HG02588 (cell line): Measurements from ENCODE around the gene HS6ST3.
"Not testable (repeated sequence)": the region's sequence is repeated elsewhere in the genome, so short reads cannot be mapped to it uniquely, and the experiment has no call there.

ENCODE experiments used
- ATAC-seq: cut with Tn5 transposase; IDR thresholded peaks from one replicate; pipeline ENCODE4 v1.9.1; 2021; ENCODE audit warnings: mild to moderate bottlenecking, moderate library complexity; ENCODE audit not compliant: unreplicated experiment

HS6ST3 gene

DNA sequence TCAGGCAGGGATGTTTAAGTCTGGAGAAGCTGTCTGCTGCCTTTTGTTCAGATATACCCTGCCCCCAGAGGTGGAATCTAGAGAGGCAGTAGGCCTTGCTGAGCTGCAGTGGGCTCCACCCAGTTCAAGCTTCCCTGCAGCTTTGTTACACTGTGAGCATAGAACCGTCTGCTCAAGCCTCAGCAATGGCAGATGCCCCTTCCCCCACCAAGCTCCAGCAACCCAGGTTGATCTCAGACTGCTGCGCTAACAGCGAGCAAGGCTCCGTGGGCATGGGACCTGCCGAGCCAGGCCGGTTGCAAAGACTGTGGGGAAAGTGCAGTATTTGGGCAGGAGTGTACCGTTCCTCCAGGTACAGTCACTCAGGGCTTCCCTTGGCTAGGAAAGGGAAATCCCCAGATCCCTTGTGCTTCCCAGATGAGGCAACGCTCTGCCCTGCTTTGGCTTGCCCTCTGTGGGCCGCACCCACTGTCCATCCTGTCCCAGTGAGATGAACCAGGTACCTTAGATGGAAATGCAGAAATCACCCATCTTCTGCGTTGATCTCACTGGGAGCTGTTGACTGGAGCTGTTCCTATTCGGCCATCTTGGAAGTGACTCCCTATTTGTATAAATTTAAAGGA, 434.6 kb downstream of the HS6ST3 start:
- not testable (repeated sequence) for ATAC-seq

DNA sequence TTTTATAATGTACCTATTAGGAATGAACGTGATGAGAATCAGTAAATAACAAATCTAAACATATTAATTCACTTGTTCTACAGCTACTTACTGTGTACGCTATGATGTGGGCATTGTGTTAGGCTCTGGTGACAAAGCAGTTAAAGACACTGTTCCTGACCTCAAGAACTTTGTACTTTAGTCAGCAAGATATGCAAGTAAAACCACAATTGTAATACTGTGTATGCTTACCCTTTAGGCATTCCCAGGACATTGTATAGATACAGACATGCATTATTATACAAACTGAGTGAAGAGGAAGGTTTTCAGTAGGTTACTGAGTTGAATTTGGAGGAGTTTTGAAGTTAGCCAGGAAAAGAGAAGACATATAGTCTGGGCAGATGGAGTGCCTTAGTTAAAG, 435.8 kb downstream of the HS6ST3 start:
- no peak for ATAC-seq

DNA sequence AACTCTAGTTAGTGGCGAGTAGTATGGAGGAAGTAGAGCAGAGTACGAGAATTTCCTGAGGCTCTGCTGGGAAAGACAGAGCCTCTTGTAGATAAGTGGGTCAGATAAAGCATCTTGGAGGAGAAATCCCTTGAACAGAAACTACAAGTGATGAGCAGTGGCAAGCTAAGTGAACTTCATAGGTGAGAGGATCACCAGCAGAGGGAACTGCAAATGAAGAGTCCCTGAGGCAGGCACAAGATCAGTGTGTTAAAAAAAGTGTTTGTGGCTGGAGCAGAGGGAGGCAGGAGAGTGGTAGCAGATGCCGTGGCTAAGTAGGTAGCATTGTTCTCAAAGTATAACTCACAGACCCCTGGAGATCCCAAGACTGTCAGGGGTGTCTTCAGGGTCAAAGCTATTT, 437.6 kb downstream of the HS6ST3 start:
- ATAC-seq = no peak

DNA sequence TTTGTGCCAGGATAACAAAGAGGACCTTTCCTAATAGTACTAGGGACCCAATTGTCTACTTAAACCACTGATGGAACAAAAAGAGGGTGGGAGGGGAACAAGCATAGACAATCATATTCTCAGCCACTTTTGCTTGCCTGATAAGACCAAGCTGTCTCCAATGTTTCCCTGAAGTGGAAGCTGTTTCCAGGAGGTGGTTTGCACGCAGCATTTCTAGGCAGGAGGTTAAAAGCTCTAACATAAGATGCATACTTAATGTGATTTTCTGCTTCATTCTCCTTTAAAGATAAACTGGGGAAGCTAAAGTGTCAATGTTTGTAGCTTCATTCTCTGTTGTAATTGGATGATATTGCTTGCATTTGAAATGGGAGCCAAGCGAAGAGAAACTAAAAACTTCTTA, 442.9 kb downstream of the HS6ST3 start:
- no peak for ATAC-seq

DNA sequence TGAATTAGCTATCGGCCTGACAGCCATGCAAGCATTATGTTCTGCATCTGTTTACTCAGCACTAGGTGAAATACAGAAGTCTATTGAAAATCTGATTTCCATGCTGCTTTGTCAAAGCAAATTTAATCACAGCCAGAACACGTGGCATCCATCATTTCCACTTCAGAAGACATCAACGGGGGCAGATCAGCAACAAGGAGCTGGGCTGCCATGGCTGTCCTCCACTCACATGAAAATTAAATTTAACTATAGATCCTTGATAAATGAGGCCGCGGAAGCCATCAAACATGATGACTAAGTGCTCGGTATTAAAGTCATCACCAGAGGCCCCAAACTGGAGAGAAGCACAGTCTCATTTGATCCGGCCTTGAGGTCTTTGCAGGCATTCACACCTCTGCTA, 443.5 kb downstream of the HS6ST3 start:
- ATAC-seq = no peak

DNA sequence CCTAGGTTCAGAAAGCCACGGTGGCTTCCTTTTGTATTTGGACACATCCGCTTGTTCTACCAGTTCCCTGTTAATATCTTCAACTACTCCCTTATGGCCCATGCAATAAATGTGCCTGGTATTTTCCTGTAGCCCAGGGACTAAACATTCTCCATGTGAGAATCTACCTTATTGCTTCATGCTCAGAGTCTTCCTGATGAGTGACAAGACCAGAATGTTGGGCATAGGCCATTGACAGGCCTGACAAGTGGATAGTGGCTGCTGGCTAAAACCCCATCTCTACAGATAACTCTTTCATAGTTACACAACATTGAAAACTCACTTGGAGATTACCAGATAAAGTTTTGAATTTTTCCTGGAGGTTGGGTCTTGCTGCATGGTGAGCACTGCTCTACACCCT, 449.9 kb downstream of the HS6ST3 start:
- no peak for ATAC-seq

DNA sequence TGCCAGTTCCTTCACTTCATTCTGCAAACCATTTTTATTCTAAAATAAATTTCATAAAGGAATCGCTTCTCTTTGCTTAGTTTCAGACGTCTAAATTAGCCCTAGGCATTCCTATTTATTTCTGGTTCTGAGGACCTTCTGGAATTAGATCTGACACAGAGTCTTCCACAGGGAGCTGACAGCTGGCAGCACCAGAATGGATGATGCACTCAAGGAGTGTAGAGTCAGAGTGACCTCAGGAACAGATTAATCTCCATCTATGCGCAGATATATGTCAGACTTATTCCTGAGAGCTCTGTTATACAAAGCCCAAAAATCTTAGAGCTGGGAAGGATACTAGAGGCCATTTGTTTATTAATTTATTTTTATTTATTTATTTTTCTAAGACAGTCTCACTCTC, 450.8 kb downstream of the HS6ST3 start:
- no peak for ATAC-seq

DNA sequence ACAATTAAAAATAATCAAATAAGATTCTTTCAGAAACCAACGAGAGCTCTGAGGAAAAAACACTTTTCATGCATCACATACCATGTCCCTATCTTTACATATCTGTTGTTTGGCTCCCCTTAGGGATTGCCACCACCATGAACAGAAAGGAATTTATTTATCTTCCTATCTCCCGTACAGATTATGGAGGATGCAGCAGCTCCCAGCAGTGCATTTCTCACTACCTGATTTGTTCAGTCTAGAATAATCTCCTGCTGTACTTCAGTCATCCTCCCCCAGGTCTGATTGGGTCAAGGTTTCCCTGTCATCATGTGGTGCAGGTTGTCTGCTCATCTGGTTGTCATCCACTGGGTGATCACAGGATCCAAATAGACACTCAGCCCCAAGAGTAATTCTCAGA, 453.1 kb downstream of the HS6ST3 start:
- ATAC-seq = no peak

DNA sequence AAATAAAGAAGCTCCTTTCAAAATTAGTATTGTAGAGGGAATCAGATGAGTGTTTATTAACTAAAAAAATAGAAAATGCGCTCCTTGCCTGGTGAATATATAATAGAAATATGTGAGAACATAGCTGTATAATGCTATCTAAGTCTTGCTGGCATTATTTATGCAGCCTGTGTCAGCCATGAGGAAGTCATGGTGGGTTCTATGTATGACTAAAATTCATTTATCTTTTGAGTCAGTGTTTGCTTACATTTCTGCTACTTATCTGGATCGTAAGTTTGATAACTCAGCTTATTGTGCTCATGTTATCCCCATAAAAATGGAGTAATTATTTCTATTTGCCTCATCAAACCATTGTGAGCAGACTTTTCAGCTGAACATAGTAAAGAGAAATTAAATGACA, 455.1 kb downstream of the HS6ST3 start:
- ATAC-seq = no peak

DNA sequence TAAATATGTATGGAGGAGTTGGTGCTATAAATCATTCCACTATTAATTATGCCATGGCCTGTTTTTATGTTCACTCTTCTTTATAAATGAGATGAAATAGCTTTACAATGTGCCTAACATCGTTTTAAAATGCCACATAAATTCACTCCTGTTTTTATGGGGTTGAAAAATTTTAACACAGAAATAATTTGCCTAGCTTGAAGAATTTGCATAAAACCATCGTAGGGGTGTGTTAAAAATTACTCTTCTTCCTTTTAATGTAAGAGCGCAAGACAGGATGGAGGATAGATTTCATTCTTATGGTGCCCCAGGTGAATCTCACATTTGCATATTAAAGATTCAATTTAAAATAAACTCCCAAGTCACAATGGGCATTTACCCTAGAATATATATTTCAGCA, 456.6 kb downstream of the HS6ST3 start:
- no peak for ATAC-seq

DNA sequence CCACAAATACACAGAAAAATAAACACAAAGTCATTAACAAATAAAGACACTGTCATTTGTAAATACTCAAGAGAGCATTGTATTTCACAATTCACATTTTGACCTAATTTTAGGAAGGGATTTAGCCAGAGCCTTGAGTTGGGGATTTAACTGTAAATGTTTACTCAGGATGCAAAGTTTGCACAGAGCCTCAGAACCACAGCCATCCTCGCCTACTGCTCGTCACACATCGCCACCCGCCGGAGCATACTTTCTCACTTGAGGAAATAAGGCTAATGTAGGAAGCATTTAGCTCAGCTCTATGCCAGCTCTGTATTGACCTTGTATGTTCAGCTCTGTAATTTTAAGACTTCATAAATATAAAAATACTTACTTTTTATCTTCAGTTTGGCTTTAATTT, 461.6 kb downstream of the HS6ST3 start:
- ATAC-seq = no peak

DNA sequence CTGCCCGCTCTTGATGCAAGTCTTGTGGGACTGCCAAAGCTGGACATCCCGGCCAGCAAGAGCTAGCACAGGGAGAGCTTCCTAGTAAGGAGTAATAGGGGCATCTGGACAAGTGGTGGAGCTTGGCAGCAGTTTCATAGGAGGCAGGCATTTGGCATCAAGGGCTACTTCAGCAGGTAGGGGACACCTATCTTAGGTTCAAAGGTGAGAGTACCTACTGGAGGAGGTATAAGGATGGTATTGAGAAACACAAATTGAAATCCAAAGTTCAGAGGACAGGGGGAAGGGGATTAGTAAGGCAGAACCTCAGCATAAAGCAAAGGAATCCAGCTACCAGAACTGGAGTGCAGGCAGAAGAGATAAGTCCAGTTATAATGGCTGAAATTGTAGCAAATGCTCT, 462.7 kb downstream of the HS6ST3 start:
- ATAC-seq = no peak

DNA sequence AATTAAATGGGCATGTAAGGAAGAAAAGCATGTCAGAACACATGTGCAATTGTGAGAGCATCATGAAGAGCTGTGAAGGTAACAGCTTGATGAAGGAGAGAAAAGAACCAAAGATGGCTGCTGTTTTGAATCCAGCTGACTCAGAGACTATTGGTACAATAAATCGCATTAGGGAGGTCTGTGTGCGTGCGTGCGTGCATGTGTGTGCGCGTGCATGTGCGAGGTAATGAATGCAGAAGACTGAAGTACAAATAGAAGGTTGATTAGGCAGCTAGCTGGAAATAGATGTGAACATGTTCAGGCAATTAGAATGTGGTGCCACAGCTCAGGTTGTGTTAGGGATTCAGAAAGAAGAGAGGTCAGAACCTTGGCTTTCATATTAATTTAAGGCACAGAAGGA, 463.9 kb downstream of the HS6ST3 start:
- ATAC-seq = no peak

DNA sequence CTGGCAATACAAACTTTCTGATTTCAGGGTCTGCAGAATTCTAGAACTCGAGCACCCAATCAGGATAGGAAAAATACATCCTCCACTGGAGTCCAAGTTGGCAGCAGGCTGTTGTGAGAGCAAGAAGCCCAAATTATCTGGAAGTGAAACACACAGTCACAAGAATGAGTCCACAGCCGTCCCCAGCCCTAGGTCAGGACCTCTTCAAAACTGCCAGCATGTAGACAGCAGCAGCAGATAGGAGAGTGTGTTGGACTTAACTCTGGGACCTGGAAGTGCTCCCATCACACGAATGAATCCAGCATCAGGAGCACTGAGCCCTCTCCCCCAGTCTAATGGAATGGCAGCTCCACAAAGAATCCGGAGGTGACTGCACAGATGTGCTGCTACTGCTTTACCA, 483.7 kb downstream of the HS6ST3 start:
- no peak for ATAC-seq

DNA sequence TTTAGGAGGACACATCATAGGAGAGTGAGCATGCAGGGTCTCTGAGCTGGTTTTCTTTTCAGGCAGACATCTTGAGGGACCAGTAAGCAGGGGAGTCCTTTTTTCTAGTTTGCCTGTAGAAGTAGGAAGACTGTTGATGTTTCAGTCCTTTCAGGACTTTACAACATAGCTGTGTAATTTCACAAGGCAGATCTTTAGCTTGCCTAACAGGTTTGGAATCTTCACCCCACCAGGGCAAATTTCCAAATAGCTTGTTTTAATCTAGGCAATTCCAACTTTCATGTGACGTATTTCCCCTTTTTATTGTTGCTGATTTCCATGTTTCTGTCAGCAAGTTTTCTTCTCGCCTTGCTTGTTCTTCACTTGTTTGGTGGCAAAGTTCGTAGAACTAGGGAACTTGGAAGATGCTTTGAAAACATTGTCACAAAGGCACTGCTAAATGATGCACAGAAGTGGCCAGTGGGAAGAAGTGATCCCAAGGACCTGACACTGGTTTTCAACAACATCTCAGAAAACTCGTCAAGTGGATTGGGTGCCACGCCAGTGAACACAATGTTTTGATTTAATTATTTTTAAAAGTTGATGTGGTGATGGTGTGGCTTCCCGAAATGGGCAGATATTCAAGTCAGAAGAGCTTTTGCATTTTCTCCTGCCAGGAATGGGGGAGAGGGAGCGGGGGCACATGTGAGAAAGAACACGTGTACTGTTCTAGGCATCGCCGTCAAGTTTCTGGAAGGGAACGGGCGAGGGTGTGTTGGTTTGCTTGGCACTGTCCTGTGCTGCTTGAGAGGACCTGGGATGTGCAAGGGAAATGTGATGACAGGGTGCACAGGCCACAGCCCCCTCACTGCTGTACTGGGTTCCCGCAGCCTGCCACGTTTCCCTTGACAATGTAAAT, 485.8 kb downstream of the HS6ST3 start:
- ATAC-seq = no peak

DNA sequence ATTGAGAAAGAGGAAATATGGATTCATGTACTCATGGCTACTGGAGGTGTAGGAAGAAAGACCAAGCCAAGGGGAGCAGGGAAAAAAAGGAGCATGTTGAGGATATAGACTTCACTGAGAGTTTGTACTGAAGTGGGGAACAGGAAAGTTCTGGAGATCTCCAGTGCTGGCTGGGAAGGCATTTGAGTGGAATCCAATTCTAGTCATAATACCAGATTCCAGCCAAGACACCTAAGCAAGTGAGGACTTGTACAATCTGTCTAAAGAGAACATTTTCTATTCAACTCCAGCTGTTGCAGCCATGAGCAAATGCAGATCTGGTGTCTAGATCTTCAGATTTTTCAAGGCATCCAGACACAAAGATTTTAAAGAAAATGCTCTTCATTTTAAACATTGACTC, 491.8 kb downstream of the HS6ST3 start:
- no peak for ATAC-seq

DNA sequence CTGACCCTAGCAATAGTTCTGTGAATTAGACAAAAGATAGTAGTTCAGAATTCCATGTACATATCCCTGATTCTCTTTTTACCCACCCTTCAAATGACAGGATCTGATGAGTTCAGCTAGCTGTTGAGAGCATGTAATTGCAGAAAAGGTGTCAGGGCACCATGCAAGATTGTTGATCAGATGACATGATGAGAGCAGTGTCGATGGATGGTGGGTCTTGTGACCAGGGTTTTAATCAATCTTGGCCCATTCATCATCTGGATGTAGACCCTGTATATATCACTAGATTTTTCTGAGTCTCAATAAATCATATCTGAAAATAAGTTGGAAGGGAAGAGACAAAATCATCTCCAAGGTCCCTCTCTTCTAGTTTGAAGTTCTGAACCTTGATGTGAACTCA, 525.3 kb downstream of the HS6ST3 start:
- no peak for ATAC-seq

DNA sequence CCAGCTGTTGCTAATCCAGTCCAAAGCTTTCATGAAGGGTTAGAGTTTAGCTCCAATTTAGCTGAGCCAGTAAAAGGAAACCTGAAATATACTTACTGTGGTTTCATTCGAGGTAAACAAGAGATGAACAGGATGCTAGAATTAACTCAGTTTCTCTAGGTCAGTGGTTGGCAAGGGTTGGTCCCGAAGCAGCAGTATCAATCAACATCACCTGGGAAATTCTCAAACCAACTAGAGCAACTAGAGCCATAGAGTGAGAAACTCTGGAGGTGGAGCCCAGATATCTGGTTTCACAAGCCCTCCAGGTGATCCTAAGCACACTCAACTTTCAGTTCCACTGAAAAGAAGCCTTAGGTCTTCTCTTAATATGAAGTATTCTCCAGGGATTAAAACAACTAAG, 527.6 kb downstream of the HS6ST3 start:
- ATAC-seq = no peak

DNA sequence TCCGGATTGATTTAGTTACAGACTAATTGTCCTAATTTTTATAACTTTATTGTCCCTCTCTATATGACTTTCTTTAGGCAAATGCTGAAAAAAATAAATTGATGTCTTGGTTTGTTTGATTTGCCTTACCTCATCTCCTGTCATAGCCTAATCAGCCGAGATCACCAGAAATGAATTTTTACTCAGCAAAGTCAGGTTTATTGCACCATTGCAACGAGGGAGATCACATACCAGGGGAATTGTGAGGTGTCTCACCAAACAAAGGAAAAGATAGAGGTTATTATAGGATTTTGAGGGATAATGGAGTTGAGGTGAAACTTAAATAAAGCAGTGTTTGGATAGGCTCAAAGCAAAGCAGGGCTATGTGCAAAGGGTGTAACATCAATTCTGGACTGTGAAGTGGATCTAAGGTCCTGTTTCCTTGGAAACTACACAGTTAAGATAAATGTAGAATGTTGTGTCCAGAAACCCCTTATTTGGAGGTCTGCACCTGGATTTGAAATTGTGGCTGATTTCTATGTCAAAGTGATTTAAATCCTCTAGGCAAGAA, 531.8 kb downstream of the HS6ST3 start:
- ATAC-seq = no peak

DNA sequence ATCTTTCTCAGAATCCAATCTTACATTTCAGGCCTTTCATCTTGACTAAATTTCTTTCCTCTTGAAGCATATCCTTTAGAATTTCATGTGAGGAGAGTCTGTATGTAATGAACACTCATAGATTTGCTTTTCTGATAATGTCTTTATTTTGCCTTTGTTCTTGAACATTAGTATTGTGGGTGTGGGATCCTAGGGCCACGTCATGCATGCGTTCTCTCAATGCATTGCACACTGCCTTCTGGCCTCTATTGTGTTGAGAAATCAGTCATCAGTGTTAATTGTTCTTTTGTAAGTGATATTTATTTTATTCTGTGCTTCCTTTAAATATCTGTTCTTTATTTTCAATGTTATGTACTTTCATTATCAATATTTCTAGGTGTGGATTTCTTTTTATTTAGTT, 539.4 kb downstream of the HS6ST3 start:
- ATAC-seq = no peak

DNA sequence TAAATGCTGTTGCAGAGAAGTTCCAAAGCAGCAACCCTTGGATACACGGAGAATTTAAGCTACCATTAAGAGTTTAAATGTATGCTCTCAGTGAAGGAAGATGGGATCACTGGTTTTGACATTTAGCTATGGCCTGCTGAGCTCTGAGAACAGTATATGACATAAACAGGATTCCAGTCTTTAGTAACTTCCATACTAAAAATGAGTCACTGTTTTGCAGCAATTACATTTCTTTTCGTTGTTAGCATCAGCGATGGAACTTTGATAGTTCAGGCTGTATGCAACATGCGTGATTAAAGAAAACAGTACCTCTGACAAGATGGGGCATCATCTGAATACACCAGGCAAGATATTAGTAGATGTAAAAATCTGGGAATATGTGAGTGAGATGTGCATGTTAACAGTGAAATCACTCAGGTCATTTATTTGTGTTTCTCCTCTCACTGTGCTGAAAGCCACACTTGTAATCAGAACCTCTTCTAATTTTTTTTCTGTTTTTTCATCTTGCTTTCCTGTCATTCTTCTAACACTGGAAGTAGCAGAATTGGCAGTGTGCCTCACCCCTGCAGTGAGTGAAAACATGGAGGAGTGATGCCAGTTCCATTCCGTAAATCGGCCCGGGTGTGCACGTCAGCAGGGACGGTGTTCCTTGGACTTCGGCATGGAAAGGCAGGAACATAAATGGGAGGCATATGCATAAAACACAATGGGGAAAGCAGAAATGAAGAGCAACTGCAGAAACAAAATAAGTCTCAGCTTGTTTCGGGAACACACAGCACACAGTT, 542.8 kb downstream of the HS6ST3 start:
- no peak for ATAC-seq
